Fibroblast of mammary gland (primary cell): ENCODE measurements around the gene NCLN.
A peak's percentile ranks its signal among the peaks of the same experiment; 100 is the strongest.

ENCODE experiments used
- DNase-seq: peaks from one replicate; pipeline ENCODE4 v3.0.0-alpha.2; 2010; ENCODE audit warnings: low read depth
- H3K4me3 ChIP-seq: 2 replicates; pipeline ENCODE4 v1.5.1; 2011; ENCODE audit warnings: low read depth, mild to moderate bottlenecking, low read length, moderate library complexity; ENCODE audit not compliant: control insufficient read depth
- CTCF ChIP-seq: conservative IDR thresholded peaks from 2 replicates; pipeline ENCODE4 v1.5.1; 2011; ENCODE audit warnings: low read depth, low read length, inconsistent platforms; ENCODE audit not compliant: control insufficient read depth, insufficient read depth

Gene NCLN

GRCh38 chr19:3142292-3142670 lies 43.4 kb upstream of the NCLN start:
- TF ChIP-seq CTCF = no peak
- H3K4me3 ChIP-seq = no peak overlapping the region
- peak; percentile 96 for DNase-seq

GRCh38 chr19:3142781-3143337 lies 42.9 kb upstream of the NCLN start:
- no peak for DNase-seq
- TF ChIP-seq CTCF = no peak
- H3K4me3 ChIP-seq = no peak overlapping the region

GRCh38 chr19:3145909-3146676 lies 39.6 kb upstream of the NCLN start:
- no peak overlapping the region for H3K4me3 ChIP-seq
- DNase-seq = no peak
- TF ChIP-seq CTCF = no peak

- H3K4me3 ChIP-seq = no peak overlapping the region
- TF ChIP-seq CTCF = peak; percentile 69
- DNase-seq = no peak
Measured at GRCh38 chr19:3146677-3147100, 39.0 kb upstream of the NCLN start.

- no peak for DNase-seq
- TF ChIP-seq CTCF = no peak
- no peak overlapping the region for H3K4me3 ChIP-seq
Measured at GRCh38 chr19:3148503-3148902, 37.2 kb upstream of the NCLN start.

GRCh38 chr19:3149089-3149488 lies 36.6 kb upstream of the NCLN start:
- no peak overlapping the region for H3K4me3 ChIP-seq
- TF ChIP-seq CTCF = no peak
- no peak for DNase-seq
